K562 (cell line): ENCODE results near the gene RAB6A. TPM values are rescaled to one million over a fixed set of nuclear protein-coding genes. Genes with fewer than 3 reads are reported as not detected.

ENCODE experiments used
- ARHGAP35 ChIP-seq: fragments of 450-650 bp; IDR thresholded peaks from 2 replicates; pipeline ENCODE4 v1.6.1; 2018; ENCODE audit not compliant: partially characterized antibody
- BRD9 ChIP-seq: fragments of 450-650 bp; IDR thresholded peaks from 2 replicates; pipeline ENCODE4 v1.6.1; 2018; ENCODE audit warnings: low read depth; ENCODE audit not compliant: partially characterized antibody
- ELF2 ChIP-seq: fragments of 250-450 bp; sonication (Bioruptor Pico); IDR thresholded peaks from 2 replicates; pipeline ENCODE4 v1.5.0; 2021; ENCODE audit warnings: mild to moderate bottlenecking
- ERF ChIP-seq: fragments of 450-650 bp; formaldehyde crosslinking; IDR thresholded peaks from 2 replicates; pipeline ENCODE4 v1.4.0; 2020; ENCODE audit warnings: mild to moderate bottlenecking, mixed read lengths
- GABPA ChIP-seq: fragments of 200-800 bp; sonication (Bioruptor generic); conservative IDR thresholded peaks from 2 replicates; pipeline ENCODE4 v1.6.1; 2016; ENCODE audit warnings: low read depth, missing genetic modification characterization, missing compliant biosample characterization
- HDAC3 ChIP-seq: fragments of 450-650 bp; IDR thresholded peaks from 2 replicates; pipeline ENCODE4 v1.6.1; 2018; ENCODE audit warnings: borderline replicate concordance, mild to moderate bottlenecking, moderate library complexity; ENCODE audit not compliant: partially characterized antibody
- KDM1A ChIP-seq, 2 experiments: fragments of 450-650 bp; IDR thresholded peaks; 2 replicates each; pipeline ENCODE4 v1.6.1; 2016; ENCODE audit warnings: mild to moderate bottlenecking in 2 of 2
- MAZ ChIP-seq, 2 experiments: fragments of 450-650 bp in 1 of 2; sonication (generic) in 1 of 2; formaldehyde crosslinking; IDR thresholded peaks in 1 of 2; conservative IDR thresholded peaks in 1 of 2; 2 replicates each; pipeline versions ENCODE4 v1.4.0 to v1.5.0; 2020; ENCODE audit warnings: mild to moderate bottlenecking in 1 of 2, missing genetic modification reagents in 1 of 2
- MEF2D ChIP-seq: conservative IDR thresholded peaks from 2 replicates; pipeline ENCODE4 v1.6.1; 2016; ENCODE audit warnings: low read depth, missing genetic modification characterization, missing compliant biosample characterization
- PHF8 ChIP-seq: fragments of 200-600 bp; sonication (generic); IDR thresholded peaks from 2 replicates; pipeline ENCODE4 v1.6.1; 2012; ENCODE audit warnings: mixed run types, mild to moderate bottlenecking, inconsistent platforms, low read length, moderate library complexity, borderline replicate concordance
- RBBP5 ChIP-seq: fragments of 200-600 bp; sonication (generic); IDR thresholded peaks from 2 replicates; pipeline ENCODE4 v1.6.1; 2012; ENCODE audit warnings: borderline replicate concordance, mild to moderate bottlenecking, low read length, control low read depth, inconsistent platforms; ENCODE audit not compliant: insufficient read depth, poor library complexity, severe bottlenecking
- RFX1 ChIP-seq: fragments of 450-650 bp; IDR thresholded peaks from 2 replicates; pipeline ENCODE4 v1.6.1; 2016; ENCODE audit warnings: mild to moderate bottlenecking, moderate library complexity
- SMAD3 ChIP-seq: fragments of 450-650 bp; formaldehyde crosslinking; conservative IDR thresholded peaks from 2 replicates; pipeline ENCODE4 v1.4.0; 2020; ENCODE audit warnings: mild to moderate bottlenecking
- ZNF146 ChIP-seq: IDR thresholded peaks from one replicate; pipeline ENCODE4 v1.6.1; 2018; ENCODE audit warnings: missing compliant biosample characterization; ENCODE audit not compliant: unreplicated experiment
- ZNF217 ChIP-seq: sonication (generic); formaldehyde crosslinking; IDR thresholded peaks from 2 replicates; pipeline ENCODE4 v1.8.0; 2022; ENCODE audit warnings: mild to moderate bottlenecking, missing genetic modification reagents
- ZNF507 ChIP-seq: conservative IDR thresholded peaks from 2 replicates; pipeline ENCODE4 v1.6.1; 2017; ENCODE audit warnings: missing genetic modification characterization, missing compliant biosample characterization
- ZNF717 ChIP-seq: fragments of 250-450 bp; sonication (Bioruptor Pico); IDR thresholded peaks from 2 replicates; pipeline ENCODE4 v1.5.0; 2021
- polyA plus RNA-seq, 8 experiments: library from polyadenylated mRNA; depleted of rRNA in 4 of 8; stranded (reverse) in 5 of 8; unstranded in 3 of 8; fragments of >200 nt; fragmentation: Nextera tagmentation in 2 of 8; fragmentation: Illumina TruSeq in 1 of 8; extraction: Ambion mirVana in 2 of 8; extraction: Trizol in 1 of 8; gene quantifications; 2 replicates each; pipeline versions ENCODE4 v1.2.1 to v1.2.3, GENCODE V29; 2011 to 2014; ENCODE audit warnings: inconsistent platforms in 1 of 8, missing spikeins in 1 of 8
- total RNA-seq, 7 experiments: library from RNA; depleted of rRNA in 6 of 7; stranded (reverse); fragments of >200 nt in 6 of 7; fragmentation: Illumina TruSeq in 2 of 7; extraction: Trizol in 2 of 7; gene quantifications; 2 replicates each; pipeline versions ENCODE4 v1.2.1 to v1.2.3, GENCODE V29; 2011 to 2021; ENCODE audit warnings: low replicate concordance in 1 of 7
- TF ChIP-seq, protein P1 (sequence below): sonication (generic); formaldehyde crosslinking; IDR thresholded peaks from 2 replicates; pipeline ENCODE4 v1.8.0; 2022; ENCODE audit warnings: mild to moderate bottlenecking, missing genetic modification reagents
- TF ChIP-seq, protein P2 (sequence below): fragments of 250-450 bp; sonication (Bioruptor Pico); IDR thresholded peaks from 2 replicates; pipeline ENCODE4 v1.5.0; 2021; ENCODE audit warnings: mild to moderate bottlenecking, borderline replicate concordance
- TF ChIP-seq, protein P3 (sequence below): sonication (generic); formaldehyde crosslinking; IDR thresholded peaks from 2 replicates; pipeline ENCODE4 v1.8.0; 2022; ENCODE audit warnings: missing genetic modification reagents, mild to moderate bottlenecking, borderline replicate concordance
- TF ChIP-seq, protein P4 (sequence below): sonication (generic); formaldehyde crosslinking; IDR thresholded peaks from 2 replicates; pipeline ENCODE4 v1.8.1; 2023; ENCODE audit warnings: mild to moderate bottlenecking, missing genetic modification reagents, moderate library complexity
- TF ChIP-seq, protein P5 (sequence below): fragments of 250-450 bp; sonication (Bioruptor Pico); IDR thresholded peaks from 2 replicates; pipeline ENCODE4 v1.8.0; 2021; ENCODE audit warnings: moderate library complexity, mild to moderate bottlenecking, inconsistent platforms

The RAB6A gene
- total and polyA plus RNA-seq, 9 of the 15 experiments (the other 6 are each of a cell fraction or from before 2014, with no cell fraction given), result 14.0 to 95.3 (median 45.4) TPM

DNA sequence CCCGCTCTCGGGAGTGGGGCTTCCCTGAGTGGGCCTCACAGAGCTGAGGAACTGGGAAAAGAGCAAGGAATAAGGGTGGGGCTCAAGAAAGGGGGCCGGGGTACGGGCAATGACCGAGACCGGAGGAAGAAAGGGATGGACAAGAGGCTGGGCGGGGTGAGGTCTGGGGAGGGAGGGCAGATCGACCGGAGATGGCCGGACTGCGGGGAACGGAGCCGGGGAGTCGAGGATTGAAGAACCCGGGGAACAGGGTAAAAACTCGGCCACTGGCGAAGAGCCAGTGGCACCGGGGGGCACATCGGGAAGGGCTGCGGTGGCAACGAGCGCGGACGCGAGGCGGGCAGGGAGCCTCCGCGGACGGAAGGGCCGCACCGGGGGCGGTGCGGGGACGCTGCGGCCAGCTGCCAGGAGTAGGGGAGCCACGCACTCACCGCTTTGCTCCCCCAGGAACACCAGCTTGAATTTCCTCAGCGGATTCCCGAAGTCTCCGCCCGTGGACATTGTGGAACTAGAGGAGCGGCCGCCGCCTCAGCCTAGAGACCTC, 667 bp downstream of the RAB6A start (continued):
- TF ChIP-seq, protein P1, sequence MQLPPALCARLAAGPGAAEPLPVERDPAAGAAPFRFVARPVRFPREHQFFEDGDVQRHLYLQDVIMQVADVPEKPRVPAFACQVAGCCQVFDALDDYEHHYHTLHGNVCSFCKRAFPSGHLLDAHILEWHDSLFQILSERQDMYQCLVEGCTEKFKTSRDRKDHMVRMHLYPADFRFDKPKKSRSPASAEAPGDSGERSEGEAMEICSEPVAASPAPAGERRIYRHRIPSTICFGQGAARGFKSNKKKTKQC (CRISPR knock-in tag), result 0 out of 2 replicates have a peak, but pooled peaks have one; percentile 2
- TF ChIP-seq ZNF146 (CRISPR knock-in tag) (no peak), PHF8 (no peak), RFX1 (no peak), BRD9 (no peak), RBBP5 (peak; percentile 78), KDM1A (IDR thresholded peaks at IDR 0.05) (0 out of 4 replicates have a peak, but pooled peaks of 1 of the 2 experiments have one; percentile 21), ZNF717 (no peak), MEF2D (tag) (no peak), ELF2 (CRISPR knock-in tag) (no peak), HDAC3 (no peak), ZNF507 (tag) (no peak), ERF (CRISPR knock-in tag) (no peak), ARHGAP35 (no peak), SMAD3 (no peak), GABPA (tag) (no peak), MAZ (CRISPR knock-in tag; conservative IDR thresholded peaks at IDR 0.05 in 1 of 2, IDR thresholded peaks at IDR 0.05 in 1 of 2) (peak; percentile 10 to 53; a peak in 3 of 4 replicates), ZNF217 (no peak)
- TF ChIP-seq, protein P2, sequence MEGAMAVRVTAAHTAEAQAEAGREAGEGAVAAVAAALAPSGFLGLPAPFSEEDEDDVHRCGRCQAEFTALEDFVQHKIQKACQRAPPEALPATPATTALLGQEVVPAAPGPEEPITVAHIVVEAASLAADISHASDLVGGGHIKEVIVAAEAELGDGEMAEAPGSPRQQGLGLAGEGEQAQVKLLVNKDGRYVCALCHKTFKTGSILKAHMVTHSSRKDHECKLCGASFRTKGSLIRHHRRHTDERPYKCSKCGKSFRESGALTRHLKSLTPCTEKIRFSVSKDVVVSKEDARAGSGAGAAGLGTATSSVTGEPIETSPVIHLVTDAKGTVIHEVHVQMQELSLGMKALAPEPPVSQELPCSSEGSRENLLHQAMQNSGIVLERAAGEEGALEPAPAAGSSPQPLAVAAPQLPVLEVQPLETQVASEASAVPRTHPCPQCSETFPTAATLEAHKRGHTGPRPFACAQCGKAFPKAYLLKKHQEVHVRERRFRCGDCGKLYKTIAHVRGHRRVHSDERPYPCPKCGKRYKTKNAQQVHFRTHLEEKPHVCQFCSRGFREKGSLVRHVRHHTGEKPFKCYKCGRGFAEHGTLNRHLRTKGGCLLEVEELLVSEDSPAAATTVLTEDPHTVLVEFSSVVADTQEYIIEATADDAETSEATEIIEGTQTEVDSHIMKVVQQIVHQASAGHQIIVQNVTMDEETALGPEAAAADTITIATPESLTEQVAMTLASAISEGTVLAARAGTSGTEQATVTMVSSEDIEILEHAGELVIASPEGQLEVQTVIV (CRISPR knock-in tag), result no peak
- TF ChIP-seq, protein P3, sequence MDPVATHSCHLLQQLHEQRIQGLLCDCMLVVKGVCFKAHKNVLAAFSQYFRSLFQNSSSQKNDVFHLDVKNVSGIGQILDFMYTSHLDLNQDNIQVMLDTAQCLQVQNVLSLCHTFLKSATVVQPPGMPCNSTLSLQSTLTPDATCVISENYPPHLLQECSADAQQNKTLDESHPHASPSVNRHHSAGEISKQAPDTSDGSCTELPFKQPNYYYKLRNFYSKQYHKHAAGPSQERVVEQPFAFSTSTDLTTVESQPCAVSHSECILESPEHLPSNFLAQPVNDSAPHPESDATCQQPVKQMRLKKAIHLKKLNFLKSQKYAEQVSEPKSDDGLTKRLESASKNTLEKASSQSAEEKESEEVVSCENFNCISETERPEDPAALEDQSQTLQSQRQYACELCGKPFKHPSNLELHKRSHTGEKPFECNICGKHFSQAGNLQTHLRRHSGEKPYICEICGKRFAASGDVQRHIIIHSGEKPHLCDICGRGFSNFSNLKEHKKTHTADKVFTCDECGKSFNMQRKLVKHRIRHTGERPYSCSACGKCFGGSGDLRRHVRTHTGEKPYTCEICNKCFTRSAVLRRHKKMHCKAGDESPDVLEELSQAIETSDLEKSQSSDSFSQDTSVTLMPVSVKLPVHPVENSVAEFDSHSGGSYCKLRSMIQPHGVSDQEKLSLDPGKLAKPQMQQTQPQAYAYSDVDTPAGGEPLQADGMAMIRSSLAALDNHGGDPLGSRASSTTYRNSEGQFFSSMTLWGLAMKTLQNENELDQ, result no peak
- TF ChIP-seq, protein P4, sequence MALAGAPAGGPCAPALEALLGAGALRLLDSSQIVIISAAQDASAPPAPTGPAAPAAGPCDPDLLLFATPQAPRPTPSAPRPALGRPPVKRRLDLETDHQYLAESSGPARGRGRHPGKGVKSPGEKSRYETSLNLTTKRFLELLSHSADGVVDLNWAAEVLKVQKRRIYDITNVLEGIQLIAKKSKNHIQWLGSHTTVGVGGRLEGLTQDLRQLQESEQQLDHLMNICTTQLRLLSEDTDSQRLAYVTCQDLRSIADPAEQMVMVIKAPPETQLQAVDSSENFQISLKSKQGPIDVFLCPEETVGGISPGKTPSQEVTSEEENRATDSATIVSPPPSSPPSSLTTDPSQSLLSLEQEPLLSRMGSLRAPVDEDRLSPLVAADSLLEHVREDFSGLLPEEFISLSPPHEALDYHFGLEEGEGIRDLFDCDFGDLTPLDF, result no peak
- TF ChIP-seq, protein P5, sequence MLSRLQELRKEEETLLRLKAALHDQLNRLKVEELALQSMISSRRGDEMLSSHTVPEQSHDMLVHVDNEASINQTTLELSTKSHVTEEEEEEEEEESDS (CRISPR knock-in tag), result no peak
